GM12801 (cell line): Measurements from ENCODE around the gene MAML2.

Source experiments
- TF ChIP-seq, protein P1 (sequence below): IDR thresholded peaks from one replicate; pipeline ENCODE4 v1.5.1; 2011; ENCODE audit warnings: control low read depth; ENCODE audit not compliant: insufficient read length; ENCODE audit errors: extremely low read depth

The MAML2 gene

DNA sequence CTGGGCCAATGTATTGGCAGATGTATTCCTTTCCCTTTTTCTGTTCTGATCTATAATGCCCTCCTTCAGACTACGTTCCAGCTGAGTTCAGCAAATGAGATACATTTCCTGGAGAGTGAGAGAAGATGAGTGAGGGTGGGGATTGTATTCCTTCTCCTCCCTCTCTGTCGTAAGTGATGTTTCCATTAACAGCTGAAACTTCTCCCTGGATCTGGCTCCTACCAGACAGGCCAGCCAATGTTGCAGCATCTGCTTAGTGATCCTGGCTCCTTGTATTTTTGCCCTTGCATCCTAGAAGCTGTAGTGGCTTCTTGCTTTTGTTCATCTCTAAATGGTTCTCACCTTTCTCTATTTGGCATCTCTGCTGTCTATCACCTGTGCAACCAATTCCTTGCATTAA, 370.9 kb downstream of the MAML2 start:
- TF ChIP-seq, protein P1, sequence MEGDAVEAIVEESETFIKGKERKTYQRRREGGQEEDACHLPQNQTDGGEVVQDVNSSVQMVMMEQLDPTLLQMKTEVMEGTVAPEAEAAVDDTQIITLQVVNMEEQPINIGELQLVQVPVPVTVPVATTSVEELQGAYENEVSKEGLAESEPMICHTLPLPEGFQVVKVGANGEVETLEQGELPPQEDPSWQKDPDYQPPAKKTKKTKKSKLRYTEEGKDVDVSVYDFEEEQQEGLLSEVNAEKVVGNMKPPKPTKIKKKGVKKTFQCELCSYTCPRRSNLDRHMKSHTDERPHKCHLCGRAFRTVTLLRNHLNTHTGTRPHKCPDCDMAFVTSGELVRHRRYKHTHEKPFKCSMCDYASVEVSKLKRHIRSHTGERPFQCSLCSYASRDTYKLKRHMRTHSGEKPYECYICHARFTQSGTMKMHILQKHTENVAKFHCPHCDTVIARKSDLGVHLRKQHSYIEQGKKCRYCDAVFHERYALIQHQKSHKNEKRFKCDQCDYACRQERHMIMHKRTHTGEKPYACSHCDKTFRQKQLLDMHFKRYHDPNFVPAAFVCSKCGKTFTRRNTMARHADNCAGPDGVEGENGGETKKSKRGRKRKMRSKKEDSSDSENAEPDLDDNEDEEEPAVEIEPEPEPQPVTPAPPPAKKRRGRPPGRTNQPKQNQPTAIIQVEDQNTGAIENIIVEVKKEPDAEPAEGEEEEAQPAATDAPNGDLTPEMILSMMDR: no peak

DNA sequence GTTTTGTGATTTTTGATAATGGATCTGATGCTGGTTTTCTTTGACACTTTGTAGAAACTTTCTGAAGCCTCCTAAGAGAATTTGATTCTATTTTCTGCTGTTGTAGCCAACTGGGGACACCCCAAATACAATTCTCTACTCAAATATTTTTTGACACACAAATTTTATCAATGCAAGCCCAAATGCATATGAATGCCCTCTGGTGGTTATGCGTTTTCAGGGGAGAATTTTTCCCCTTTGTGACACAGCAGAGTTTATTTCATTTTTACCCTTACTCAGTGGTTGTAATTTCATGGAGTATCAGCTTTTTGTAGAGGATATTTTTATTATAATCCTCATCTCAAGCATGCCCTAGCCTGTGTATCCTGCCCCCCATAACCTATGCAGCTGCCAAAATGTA, 374.4 kb downstream of the MAML2 start:
- TF ChIP-seq, protein P1: no peak

DNA sequence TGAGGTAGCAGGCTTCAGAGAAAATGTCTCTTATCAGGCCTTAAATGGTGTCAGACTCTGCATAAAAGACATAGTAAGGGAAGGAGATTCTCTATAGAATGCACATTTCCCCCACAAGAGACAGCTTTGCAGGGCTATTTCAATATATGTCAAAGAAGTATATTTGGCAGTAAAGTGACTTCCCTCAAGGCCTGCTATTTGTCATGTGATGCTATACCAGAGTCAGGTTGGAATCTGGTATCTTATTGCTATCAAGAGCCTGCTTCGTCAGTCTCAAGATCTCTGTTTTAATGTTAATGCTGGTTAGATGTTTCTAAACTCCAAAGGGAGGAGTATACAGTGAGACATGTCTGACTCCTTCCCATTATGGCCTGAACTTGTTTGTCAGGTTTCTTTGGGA, 378.7 kb downstream of the MAML2 start:
- TF ChIP-seq, protein P1: no peak

DNA sequence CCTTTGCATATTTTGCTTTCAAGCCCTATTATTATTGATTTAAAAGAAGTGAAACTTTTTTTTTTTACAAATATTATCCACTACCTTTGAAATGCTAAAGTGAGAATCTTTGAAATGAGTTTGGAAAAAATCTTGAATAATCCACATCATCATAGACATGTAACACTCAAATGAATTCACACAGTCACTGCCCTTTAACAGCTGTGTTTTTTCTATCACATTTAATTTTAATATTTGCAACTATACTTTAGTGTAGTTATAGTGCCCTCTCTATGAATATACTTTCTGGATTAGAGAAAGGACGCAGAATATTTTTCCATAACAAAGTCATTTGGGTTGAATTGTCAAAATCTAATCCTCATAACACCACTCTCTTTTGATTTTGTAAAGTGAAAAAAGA, 381.2 kb downstream of the MAML2 start:
- TF ChIP-seq, protein P1: no peak

DNA sequence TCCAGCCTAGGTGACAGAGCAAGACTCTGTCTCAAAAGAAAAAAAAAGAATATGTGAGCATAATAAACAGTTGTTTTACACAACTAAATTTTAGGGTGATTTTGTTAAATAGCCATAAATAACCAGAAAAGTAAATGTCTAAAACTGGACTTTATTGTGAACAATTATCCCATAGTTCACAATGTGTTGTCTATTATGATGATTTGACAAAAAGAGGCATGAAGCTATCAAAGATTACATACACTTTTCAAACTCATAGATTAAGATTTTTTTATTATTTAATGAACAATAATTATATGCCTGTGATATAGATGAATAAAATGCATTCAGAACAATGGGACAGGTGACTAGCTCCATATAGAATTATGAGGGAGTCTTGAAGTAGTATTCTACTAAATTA, 392.1 kb downstream of the MAML2 start:
- TF ChIP-seq, protein P1: no peak

DNA sequence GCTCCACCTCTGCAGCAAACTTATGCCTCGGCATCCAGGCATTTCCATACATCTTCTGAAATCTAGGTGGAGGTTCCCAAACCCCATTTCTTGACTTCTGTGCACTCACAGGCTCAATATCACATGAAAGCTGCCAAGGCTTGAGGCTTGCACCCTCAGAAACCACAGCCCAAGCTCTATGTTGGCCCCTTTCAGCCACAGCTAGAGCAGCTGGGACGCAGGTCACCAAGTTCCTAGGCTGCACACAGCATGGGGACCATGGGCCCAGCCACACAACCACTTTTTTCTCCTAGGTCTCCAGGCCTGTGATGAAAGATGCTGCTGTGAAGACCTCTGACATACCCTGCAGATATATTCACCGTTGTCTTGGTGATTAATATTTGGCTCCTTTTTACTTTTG, 394.4 kb downstream of the MAML2 start:
- TF ChIP-seq, protein P1: no peak

DNA sequence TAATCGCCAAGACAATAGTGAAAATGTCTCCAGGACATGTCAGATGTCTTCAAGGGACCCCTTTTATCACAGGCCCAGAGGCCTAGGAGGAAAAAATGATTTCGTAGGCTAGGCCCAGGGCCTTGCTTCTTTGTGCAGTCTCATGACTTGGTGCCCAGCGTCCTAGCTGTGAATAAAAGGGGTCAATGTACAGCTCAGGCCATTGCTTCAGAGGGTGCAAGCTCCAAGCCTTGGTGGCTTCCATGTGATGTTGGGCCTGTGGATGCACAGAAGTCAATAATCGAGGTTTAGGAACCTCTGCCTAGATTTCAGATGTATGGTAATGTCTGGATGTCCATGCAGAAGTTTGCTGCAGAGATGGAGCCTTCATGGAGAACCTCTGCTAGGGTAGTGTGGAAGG, 398.4 kb downstream of the MAML2 start:
- TF ChIP-seq, protein P1: no peak

DNA sequence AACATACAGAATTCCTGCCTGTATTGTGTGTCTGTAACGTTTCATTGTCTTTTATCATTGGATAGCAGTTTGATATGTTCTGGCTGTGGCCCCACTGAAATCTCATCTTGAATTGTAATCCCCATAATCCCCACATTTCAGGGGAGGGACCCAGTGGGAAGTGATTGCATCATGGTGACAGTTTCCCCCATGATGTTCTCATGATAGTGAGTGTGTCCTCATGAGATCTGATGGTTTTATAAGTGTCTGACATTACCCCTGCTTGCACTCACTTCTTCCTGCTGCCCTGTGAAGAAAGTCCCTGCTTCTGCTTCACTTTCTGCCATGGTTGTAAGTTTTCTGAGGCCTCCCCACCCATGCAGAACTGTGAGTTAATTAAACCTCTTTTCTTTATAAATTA, 399.4 kb downstream of the MAML2 start:
- TF ChIP-seq, protein P1: no peak
